NCI-H1694 (cell line): ENCODE data around the gene LGR6.
"Not testable (repeated sequence)": the region's sequence is repeated elsewhere in the genome, so short reads cannot be mapped to it uniquely, and the experiment has no call there.

Experiments
- DNase-seq: peaks from one replicate; lab custom pipeline; 2025; lab: John Stamatoyannopoulos, UW

LGR6 gene, protein sequence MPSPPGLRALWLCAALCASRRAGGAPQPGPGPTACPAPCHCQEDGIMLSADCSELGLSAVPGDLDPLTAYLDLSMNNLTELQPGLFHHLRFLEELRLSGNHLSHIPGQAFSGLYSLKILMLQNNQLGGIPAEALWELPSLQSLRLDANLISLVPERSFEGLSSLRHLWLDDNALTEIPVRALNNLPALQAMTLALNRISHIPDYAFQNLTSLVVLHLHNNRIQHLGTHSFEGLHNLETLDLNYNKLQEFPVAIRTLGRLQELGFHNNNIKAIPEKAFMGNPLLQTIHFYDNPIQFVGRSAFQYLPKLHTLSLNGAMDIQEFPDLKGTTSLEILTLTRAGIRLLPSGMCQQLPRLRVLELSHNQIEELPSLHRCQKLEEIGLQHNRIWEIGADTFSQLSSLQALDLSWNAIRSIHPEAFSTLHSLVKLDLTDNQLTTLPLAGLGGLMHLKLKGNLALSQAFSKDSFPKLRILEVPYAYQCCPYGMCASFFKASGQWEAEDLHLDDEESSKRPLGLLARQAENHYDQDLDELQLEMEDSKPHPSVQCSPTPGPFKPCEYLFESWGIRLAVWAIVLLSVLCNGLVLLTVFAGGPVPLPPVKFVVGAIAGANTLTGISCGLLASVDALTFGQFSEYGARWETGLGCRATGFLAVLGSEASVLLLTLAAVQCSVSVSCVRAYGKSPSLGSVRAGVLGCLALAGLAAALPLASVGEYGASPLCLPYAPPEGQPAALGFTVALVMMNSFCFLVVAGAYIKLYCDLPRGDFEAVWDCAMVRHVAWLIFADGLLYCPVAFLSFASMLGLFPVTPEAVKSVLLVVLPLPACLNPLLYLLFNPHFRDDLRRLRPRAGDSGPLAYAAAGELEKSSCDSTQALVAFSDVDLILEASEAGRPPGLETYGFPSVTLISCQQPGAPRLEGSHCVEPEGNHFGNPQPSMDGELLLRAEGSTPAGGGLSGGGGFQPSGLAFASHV

GRCh38 chr1:202193614-202194327 is at the start of gene LGR6:
Gene LGR6, plus strand, starts transcription at chr1:202193799. Its CDS starts 191 bp downstream, at chr1:202193990.
- DNase-seq = no peak

- DNase-seq = peak; percentile 15
Measured at GRCh38 chr1:202144402-202145067, 49.1 kb upstream of the LGR6 start, which contains the start of gene ARL8A. Gene ARL8A, minus strand, starts transcription at chr1:202144737. Its CDS starts 165 bp downstream, at chr1:202144572.

GRCh38 chr1:202145068-202145743 is 48.4 kb upstream of the LGR6 start:
- DNase-seq = no peak

GRCh38 chr1:202145744-202146140 is 47.9 kb upstream of the LGR6 start:
- not testable (repeated sequence) for DNase-seq

DNA sequence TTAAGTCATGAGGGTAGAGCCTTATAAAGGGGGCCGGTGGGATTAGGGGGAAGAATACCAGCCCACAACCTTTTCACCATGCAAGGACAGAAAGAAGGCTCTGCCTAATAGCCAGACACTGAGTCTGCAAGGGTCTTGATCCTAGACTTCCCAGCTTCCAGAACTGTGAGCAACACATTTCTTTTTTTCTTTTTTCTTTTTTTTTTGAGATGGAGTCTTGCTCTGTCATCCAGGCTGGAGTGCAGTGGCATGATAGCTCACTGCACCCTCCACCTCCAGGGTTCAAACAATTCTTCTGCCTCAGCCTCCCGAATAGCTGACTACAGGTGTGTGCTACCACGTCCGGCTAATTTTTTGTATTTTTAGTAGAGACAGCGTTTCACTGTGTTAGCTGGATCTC is 47.3 kb upstream of the LGR6 start:
- DNase-seq = no peak

- DNase-seq = no peak
Measured at GRCh38 chr1:202146993-202147392, 46.6 kb upstream of the LGR6 start.

DNA sequence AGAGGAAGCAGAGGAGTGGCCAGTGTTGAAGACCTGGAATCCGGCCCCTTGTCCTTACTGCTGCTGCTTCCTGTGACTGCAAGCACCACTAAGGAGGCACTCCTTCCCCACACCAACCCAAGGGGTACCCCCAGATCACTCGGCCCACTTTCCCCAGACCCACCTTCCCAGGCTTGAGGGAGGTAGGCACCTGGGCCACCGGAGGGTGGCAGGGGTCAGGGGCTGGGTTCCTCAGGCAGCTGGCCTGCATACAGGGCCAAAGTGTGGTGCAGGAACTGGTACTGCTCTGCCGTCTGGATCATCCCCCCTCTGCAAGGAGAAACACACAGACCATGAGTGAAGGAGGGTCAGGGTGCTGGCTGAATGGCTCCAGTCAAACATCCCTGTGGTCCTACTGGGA is 45.2 kb upstream of the LGR6 start:
- no peak for DNase-seq

DNA sequence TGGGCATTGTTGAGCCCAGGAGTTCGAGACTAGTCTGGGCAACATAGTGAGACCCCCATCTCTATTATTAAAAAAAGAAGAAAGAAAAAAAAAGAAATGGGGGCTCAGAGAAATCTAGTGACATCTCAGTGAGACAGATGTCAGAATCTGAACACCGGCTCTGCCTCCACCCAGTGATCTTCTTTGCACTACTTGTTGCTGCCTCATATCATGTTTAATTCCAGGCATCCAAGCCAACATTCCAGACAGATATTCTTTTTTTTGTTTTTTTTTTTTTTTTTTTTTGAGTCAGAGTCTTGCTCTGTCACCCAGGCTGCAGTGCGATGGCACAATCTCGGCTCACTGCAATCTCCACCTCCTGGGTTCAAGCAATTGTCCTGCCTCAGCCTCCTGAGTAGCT is 44.0 kb upstream of the LGR6 start:
- DNase-seq = no peak

GRCh38 chr1:202150187-202150586 is 43.4 kb upstream of the LGR6 start:
- DNase-seq = no peak

- DNase-seq = no peak
Measured at GRCh38 chr1:202150602-202151001, 43.0 kb upstream of the LGR6 start.

DNA sequence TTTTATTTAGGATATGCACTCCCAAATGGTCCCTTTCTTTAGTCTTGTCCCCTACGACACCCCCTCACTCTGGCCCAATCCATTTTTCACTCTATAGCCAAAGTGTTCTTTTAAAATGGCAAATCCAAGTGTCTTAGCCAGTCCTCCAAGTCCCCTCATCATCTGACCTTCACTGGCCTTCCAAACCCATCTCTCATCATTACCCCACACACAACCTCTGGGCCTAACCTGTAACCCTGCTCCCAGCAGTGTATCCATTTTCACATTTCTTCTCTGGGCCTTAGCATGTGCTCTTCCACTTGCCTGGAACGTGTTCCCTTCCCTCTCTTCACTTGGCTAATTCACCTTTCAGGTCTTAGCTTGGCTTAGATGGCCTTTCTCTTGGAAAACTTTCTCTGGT is 42.6 kb upstream of the LGR6 start:
- no peak for DNase-seq

GRCh38 chr1:202152399-202152798 is 41.2 kb upstream of the LGR6 start:
- no peak for DNase-seq

DNA sequence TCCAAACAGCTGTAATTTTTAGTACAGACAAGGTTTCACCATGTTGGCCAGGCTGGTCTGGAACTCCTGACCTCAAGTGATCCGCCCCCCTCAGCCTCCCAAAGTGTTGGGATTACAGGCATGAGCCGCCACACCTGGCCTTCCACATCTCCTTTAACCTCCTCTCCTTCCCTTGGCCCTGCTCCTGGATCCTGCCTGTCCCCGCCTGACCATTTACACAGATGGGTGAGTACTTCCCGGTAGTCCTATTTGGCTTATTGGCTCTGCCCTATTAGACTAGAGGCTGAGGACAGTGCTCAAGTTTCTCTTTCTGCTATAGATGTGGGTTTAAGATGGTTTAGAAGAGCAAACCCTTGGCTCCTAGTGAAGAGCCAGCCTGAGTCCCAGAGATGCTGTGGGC is 40.3 kb upstream of the LGR6 start:
- no peak for DNase-seq

DNA sequence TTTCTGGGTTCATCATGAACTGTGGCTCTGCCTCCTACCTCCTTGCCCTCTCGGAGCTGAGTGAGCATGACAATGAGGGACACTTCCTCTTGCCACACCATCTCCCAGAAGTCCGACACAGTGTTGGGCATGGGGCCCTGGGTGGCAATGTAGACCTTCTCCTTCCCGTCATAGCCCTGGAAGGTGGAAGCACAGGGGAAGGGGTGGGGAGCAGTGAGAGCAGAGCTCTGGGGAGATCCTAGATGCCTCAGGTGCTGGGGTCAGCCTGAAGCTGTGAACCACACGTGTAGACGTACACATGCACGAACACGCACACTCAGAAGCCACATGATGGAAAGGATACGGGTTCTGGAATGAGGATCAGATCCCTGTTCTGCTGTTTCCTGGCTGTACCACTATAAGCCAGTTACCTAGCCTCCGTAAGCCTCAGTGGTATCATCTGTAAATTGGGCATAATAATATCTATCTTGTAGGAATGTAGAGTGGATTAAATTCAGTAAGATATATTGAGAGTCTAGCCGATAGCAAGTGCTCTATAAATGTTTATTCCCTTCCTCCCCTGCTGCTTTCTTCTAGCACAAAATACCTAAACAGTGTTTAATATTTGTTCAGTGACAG is 39.3 kb upstream of the LGR6 start:
- DNase-seq = no peak

DNA sequence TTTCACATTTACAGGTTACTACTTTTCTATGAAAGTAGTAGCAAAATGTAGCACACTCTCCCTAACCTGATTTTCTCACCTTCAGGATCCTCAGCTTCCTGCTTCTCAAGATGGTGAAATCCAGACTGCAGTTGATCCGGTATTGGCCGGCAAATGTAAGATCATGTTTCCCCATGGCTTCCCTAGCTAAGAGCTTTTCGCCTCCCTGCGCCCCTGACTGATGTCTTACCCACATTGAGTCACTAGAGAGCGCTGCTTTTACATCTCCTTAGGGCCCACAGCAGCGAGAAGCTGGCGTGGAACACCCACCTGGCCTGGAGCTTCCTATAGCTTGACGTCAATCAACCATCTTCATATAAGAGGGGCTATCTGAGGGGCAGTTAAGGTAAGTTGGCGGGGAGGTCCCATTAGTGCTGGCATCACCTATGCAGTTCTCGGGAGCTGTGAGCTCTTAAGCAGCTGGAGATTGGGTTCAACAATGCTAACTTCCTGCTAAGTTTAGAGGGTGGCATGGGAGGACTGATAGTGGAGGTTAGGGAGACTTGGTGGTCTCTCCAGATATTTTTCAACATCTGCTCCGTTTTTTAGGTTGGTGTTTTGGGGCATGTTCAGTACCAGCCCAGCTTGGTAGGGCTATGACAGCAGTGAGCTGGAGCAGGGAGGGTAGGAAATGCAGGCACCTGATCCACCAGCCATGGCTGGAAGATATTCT is 38.7 kb upstream of the LGR6 start:
- DNase-seq = peak; percentile 72

DNA sequence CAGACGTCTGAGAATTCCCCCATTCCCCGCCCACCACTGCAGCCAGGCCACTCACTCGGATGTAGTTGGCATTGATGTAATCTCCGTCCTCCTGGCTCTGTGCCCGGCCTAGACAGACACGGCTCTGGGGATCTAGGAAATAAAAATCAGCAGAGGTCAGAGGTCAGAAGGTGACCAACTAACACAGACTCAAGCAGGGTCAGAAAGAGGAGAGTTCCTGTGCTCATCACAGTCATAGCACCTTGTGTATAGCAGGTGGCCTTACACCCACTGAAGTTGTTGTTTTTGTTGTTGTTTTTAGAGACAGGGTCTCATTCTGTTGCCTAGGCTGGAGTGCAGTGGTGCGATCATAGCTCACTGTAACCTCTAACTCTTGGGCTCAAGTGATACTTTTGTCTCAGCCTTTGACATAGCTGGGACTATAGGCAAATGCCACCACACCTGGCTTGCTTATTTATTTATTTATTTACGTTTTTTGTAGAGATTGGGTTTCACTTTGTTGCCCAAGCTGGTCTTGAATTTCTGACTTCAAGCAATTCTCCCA is 38.0 kb upstream of the LGR6 start:
- DNase-seq = no peak

DNA sequence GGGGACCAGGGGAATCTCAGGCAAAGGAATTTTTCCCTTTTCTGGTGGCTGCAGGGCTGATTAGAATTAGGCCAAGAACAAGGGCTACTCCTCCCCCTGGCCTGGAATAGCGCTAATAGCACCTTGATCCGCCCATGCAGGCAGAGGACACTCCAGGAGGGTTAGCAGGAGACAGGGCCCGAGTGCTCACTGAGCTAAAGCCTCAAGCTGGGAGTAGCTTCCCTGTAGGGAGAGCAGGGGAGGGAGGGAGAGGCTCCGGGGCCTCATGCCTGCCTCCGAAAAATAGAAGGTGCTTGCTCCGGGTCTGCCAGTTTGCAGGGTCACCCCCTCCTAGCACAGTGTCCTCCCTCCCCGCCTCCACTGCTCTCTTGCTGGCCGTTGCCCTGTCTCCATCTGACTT is 37.0 kb upstream of the LGR6 start:
- DNase-seq = no peak

DNA sequence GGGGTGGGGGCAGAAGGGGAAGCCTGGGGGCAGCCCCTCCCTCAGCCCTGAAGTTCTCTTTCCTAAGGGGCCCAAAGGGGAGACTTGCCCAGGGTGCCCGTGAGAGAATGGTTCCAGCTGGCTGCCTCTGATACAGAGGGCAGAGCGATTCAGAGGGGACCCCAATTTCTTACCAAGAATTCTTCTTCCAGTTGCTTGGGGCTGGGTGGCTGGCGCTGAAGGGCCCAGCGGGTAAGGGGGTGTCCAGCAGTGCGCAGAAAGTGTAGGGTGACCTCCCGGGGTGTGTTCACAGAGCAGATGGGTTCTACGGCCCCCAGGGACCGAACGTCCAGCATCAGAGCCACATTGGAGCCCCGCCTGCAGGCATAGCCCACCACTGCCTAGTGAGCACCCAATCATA is 35.7 kb upstream of the LGR6 start:
- no peak for DNase-seq

DNA sequence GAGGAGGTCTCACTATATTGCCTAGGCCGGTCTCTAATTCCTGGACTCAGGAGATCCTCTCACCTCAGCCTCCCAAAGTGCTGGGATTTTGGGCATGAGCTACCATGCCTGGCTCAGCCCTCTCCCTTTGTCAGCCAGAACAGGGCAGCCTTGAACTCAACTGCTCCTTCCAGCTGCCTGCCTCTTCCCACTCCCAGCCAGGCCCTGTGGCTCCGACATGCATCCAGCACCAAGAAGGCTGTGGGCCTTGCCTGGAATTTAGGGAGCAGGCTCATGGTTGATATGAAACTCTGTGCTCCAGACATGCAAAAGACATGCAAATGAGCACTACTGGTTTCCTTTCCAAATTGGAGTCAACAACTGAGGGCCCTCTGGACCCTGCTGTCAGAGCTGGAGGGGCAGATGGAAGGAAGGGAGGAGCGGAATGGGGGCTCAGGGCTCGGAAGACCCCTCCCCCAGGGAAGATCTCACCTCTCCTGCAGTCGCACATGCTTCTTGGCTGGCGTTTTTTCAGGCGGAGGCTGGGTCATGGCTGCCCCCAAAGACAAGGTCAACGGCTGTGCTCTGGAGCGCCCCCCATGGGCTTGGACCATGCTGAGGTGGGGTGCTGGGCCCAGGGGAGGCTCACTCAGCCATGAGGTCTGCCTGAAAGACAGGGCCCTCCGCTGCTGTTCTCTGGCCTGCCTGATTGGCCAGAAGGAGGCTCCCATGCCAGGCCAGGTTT is 34.6 kb upstream of the LGR6 start:
- DNase-seq = no peak
